Stimulated activated CD4-positive, alpha-beta T cell treated with anti-CD3 and anti-CD28 coated beads, Interleukin-15, amount 100 ng/mL, for 48 hours (primary cell): Measurements from ENCODE around the gene SSR3.

Experiments
- DNase-seq, 2 donors: peaks; one replicate each; pipeline ENCODE4 v3.0.0-alpha.2; 2020; ENCODE audit warnings: low read depth in 2 of 2

Gene SSR3

DNA sequence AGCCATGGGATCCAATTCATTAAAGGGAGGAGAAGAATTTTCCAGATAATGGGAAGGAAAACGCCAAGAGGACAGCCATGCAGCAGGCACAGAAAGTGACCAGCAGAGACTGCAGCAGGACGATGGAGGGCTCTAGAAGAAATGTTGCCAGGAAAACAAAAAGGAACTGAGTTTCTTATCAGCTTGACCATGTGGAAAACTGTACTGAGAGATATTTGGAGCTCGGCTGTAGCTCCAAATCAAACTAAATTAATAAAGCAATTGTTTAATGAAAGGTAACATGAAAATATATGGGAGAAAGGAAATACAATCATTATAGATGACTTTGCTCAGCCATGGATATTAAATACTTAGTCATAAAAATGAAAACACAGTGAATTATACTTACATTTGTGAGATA, 63.7 kb downstream of the SSR3 start:
- no peak for DNase-seq
